HG02610 (cell line): ENCODE data around the gene TNFRSF12A.
A peak's percentile ranks its signal among the peaks of the same experiment; 100 is the strongest.

Experiments
- ATAC-seq: cut with Tn5 transposase; IDR thresholded peaks from one replicate; pipeline ENCODE4 v1.9.1; 2021; ENCODE audit warnings: mild to moderate bottlenecking, moderate library complexity; ENCODE audit not compliant: unreplicated experiment

Gene TNFRSF12A

GRCh38 chr16:3010510-3010909, 9.7 kb upstream of the TNFRSF12A start:
- no peak for ATAC-seq

- ATAC-seq, result no peak
These were observed 7.9 kb upstream of the TNFRSF12A start for GRCh38 chr16:3012246-3012645.

GRCh38 chr16:3012828-3013420, 7.2 kb upstream of the TNFRSF12A start, which contains the start of gene CLDN9:
Gene CLDN9 (plus strand): TSS chr16:3012923. CDS start chr16:3013363, 440 bp downstream.
- no peak for ATAC-seq

- no peak for ATAC-seq
These were observed 6.6 kb upstream of the TNFRSF12A start for GRCh38 chr16:3013491-3013951.

GRCh38 chr16:3013998-3014690, 6.0 kb upstream of the TNFRSF12A start:
- no peak for ATAC-seq

- ATAC-seq, result no peak
These were observed 5.2 kb upstream of the TNFRSF12A start for GRCh38 chr16:3014971-3015370.

- ATAC-seq, result no peak
These were observed 4.2 kb upstream of the TNFRSF12A start for GRCh38 chr16:3015865-3016521.

- ATAC-seq, result no peak
These were observed 2.8 kb upstream of the TNFRSF12A start for GRCh38 chr16:3017344-3017743.

- ATAC-seq, result no peak
These were observed 2.2 kb upstream of the TNFRSF12A start, which contains the start of gene CLDN6 for GRCh38 chr16:3017794-3018506. Gene CLDN6 (minus strand): TSS chr16:3018183. CDS start chr16:3016021, 2,162 bp downstream.

GRCh38 chr16:3019594-3020246, 448 bp upstream of the TNFRSF12A start:
- no peak for ATAC-seq

- ATAC-seq, result no peak
These were observed 658 bp downstream of the TNFRSF12A start for GRCh38 chr16:3020604-3021448.

- no peak for ATAC-seq
These were observed 1.5 kb downstream of the TNFRSF12A start for GRCh38 chr16:3021449-3022207.

- no peak for ATAC-seq
These were observed 2.1 kb downstream of the TNFRSF12A start for GRCh38 chr16:3022208-3022683.

GRCh38 chr16:3022684-3023414, 2.7 kb downstream of the TNFRSF12A start:
- ATAC-seq, result no peak

GRCh38 chr16:3023415-3023668, 3.2 kb downstream of the TNFRSF12A start:
- no peak for ATAC-seq

GRCh38 chr16:3023669-3024478, 3.7 kb downstream of the TNFRSF12A start, which contains the start of the genes HCFC1R1 and THOC6:
Gene HCFC1R1 (minus strand): TSS chr16:3023942. CDS start chr16:3023941, 1 bp downstream.
Gene THOC6 (plus strand): TSS chr16:3024035. CDS start chr16:3024327, 292 bp downstream.
- ATAC-seq, result peak; percentile 76
